ENCODE data around the gene TOPORS.
A peak's percentile ranks its signal among the peaks of the same experiment; 100 is the strongest.
"Not testable (repeated sequence)": the region's sequence is repeated elsewhere in the genome, so short reads cannot be mapped to it uniquely, and the experiment has no call there.

Gene TOPORS

GRCh38 chr9:32552172-32552872 lies at the start of gene TOPORS, which contains the start of gene SMIM27:
TSS of gene TOPORS (minus strand) at chr9:32552586. CDS start at chr9:32552436, 150 bp downstream.
TSS of gene SMIM27 (plus strand) at chr9:32552327. CDS start at chr9:32552435, 108 bp downstream.
- DNase-seq (ENCODE audit: low spot score): peak; percentile 94

DNA sequence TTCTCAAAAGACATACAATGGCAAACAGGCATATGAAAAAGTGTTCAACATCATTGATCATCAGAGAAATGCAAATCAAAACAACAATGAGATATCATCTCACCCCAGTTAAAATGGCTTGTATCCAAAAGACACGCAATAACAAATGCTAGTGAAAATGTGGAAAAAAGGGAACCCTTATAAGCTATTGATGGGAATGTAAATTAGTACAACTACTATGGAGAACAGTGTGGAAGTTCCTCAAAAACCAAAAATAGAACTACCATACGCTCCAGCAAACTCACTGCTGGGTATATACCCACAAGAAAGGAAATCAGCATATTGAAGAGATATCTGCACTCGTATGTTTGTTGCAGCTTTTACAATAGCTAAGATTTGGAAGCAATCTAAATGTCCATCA lies 46.6 kb upstream of the TOPORS start:
- DNase-seq (ENCODE audit: low spot score): not testable (repeated sequence)

DNA sequence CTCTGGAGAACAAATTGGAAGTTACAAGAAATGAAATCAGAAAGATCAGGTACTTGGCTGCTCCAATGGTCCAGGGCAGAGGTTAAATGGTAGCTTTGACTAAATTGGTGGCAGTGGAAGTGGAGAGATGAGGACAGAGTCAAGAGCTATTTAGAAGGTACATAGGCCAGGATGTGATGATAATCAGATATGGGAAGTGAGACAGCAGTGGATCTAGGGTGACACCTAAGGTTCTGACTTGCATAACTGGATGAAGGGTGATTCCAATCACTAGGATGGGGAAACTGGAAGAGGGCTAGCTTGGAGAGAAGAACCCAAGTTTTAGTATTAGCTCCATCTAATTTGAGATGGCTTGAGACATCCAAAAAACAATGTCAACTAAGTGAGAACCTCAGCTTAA lies 44.5 kb upstream of the TOPORS start:
- no peak for DNase-seq (ENCODE audit: low spot score)

GRCh38 chr9:32596096-32596865 lies 43.9 kb upstream of the TOPORS start:
- DNase-seq (ENCODE audit: low spot score): no peak

DNA sequence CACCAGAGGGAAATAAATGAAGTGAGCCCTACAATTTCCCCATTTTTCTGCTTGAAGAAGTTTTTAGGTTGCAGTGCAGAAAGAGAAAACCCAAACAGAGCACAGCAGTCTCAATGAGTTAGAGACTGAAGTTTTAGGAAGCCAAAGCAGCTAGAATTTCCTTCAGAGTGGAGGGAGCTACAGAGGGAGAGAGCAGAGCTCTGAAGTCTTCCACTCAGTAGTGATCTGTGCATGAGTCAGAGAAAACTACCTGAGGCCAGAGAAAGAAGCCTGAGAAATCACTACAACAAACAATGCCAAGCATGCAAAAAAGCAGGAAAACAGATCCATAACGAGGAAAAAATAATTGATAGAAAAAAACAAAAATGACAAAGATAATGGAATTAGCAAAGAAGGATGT lies 38.5 kb upstream of the TOPORS start:
- no peak for DNase-seq (ENCODE audit: low spot score)

DNA sequence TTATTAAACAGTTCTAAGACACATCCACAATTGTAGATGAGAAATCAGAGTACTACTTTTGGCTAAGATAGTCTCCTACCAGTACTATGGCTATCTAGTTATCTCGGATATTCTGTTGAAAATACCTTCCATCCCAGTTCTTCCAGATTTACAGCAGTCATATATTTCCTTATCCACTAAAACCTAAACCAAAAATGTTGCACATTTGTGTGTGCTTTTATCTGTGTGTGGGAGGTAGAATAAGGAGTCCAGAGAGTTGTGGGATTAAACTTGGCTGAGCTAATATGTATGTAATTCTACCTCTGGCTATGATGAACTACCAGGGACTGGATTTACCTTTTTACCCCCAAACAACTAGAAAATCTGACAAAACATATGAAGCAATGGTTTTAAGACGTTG lies 38.1 kb upstream of the TOPORS start:
- DNase-seq (ENCODE audit: low spot score): no peak

- DNase-seq (ENCODE audit: low spot score): peak; percentile 60
These were observed 36.8 kb upstream of the TOPORS start for GRCh38 chr9:32589083-32589723.

- peak; percentile 22 for DNase-seq (ENCODE audit: low spot score)
These were observed 35.5 kb upstream of the TOPORS start for GRCh38 chr9:32587901-32588300.

DNA sequence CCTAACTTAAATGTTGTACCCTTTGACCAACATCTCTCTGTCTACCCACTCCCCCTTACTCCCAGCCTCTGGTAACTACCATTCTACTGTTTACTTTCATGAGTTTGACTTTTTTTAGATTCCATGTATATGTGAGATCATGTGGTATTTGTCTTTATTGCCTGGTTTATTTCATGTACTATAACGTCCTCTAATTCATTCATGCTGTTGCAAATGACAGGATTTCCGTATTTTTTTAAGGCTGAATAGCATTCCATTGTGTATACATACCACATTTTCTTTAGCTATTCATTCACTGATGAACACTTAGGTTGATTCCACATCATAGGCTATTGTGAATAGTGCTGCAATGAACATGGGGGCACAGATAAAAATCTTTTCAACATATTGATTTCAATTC lies 32.4 kb upstream of the TOPORS start:
- DNase-seq (ENCODE audit: low spot score): no peak

GRCh38 chr9:32581512-32582143 lies 29.2 kb upstream of the TOPORS start:
- DNase-seq (ENCODE audit: low spot score): peak; percentile 42

GRCh38 chr9:32580631-32581300 lies 28.4 kb upstream of the TOPORS start:
- DNase-seq (ENCODE audit: low spot score): no peak

GRCh38 chr9:32579706-32580331 lies 27.4 kb upstream of the TOPORS start:
- DNase-seq (ENCODE audit: low spot score): peak; percentile 63

DNA sequence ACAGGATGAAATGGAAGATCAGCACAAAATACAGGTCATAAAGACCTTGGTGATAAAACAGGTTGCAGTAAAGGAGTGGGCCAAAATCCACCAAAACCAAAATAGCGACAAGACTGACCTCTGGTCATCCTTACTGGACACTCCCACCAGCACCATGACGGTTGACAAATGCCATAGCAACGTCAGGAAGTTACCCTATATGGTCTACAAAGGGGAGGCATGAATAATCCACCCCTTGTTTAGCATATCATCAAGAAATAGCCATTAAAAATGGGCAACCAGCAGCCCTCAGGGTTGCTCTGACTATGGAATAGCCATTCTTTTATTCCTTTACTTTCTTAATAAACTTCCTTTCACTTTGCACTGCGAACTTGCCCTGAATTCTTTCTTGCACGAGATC lies 26.6 kb upstream of the TOPORS start:
- DNase-seq (ENCODE audit: low spot score): no peak

- DNase-seq (ENCODE audit: low spot score): no peak
These were observed 24.9 kb upstream of the TOPORS start for GRCh38 chr9:32577316-32577715.

GRCh38 chr9:32574858-32575257 lies 22.5 kb upstream of the TOPORS start:
- no peak for DNase-seq (ENCODE audit: low spot score)

DNA sequence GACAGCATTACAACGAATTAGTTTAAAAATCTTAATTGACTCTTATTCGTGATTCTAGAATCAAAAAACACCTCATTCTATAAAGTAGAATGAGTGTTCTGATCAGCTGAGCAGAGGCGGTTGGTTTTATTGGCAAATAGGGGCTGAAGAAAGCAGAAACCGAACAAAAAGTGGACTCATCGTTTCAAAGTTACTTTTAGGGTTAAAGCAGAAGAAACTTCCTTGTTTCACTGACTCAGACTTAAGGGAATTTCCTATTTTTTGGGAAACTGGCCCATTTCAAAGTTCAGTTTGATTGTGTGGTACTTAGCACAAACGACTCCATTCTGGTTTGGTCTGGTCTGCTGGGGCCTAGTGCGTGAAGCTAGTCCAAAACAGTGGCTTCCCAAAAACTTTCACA lies 21.4 kb upstream of the TOPORS start:
- no peak for DNase-seq (ENCODE audit: low spot score)

DNA sequence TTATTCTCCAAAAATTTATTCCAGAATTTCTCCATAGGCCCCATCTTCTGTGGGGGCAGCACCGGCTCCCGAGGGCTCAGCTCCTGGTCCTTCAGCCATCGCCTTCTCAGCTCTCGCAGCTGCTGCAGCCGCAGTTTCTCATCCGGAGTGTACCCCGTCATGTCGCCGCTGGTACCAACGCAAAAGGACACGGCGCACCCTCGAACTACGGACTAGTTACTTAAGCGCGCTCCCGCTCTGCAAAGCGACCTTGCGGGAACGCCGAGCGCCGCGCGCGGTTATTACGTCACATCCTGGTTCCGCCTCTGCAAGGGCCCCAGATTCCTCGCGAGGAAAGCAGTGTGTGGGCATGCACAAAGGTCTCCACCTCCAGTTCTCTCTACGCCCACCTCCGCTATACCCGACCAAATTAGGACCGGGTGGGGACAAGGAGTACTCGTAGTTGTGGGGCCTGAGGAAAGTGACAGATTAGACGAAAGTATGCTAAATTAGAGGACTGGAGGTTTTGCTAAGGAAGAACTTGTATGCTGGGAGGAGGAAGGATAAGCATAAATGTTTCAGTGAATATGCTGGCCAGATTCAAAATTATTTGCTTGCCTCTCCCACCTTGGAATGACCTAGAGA lies 20.6 kb upstream of the TOPORS start, which contains the start of gene NDUFB6:
Gene NDUFB6 (minus strand): TSS at position 260 of the 624 bp plus-strand sequence. CDS start 99 bp downstream, at position 161.
- DNase-seq (ENCODE audit: low spot score): peak; percentile 96

DNA sequence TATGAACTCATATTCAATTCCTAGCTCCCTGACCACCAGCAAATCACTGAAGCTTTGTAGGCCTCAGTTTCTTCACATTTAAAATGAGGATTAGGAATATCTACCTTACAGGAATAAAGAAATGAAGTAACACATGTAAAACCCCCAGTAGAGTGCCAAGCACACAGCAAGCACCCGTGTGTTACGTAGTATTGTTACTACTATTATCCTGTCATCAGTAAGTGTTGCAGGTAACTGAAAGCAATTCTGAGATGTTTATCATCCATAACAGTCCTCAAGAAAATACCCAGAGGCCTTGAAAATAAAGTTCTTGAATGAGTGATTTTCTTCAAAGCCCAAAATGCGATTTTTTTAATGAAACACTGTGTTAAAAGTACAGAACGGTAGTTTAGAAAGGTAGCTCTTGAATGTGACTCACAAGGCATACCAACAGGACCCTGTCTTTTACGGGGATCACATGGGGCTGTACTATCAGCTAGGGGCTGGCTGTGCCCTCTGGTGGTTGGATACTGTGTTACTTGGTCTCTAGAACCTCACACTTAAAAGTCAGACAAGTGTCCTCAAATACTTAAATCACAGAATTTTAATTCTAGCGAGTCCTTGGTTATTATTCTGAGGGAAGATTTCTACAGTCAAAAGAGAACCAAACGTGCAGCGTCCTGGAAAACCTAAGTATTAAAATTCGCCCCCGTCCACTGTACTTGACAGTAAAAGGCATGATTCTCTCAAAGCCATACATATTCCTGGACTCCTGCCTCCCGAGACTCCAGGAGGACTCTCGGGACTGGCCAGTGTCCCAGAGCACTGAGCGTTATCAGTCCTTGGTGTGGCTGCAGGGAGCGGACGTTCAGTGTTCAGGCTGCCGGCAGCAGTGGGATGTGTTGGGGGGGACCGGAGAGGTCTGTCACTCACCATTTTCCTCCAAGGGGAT lies 19.8 kb upstream of the TOPORS start:
- peak; percentile 73 for DNase-seq (ENCODE audit: low spot score)

- DNase-seq (ENCODE audit: low spot score): no peak
These were observed 17.9 kb upstream of the TOPORS start for GRCh38 chr9:32570262-32570661.

- no peak for DNase-seq (ENCODE audit: low spot score)
These were observed 14.4 kb upstream of the TOPORS start for GRCh38 chr9:32566770-32567169.
